SK-N-SH (cell line): ENCODE results near the gene PDLIM4. TPM values are rescaled to one million over a fixed set of nuclear protein-coding genes. Genes with fewer than 3 reads are reported as not detected.
A peak's percentile ranks its signal among the peaks of the same experiment; 100 is the strongest.

Source experiments
- CTCF ChIA-PET: fragments of 300-600, 350-600 bp; formaldehyde crosslinking; extraction: SDS; loops from one replicate; lab custom pipeline; 2021; lab: Yijun Ruan, JAX
- POLR2A ChIA-PET: fragments of 350-600 bp; sonication (Branson Sonifier 250); formaldehyde crosslinking; extraction: SDS; loops from one replicate; lab custom pipeline; 2020; ENCODE audit warnings: antibody characterized with exemption, inconsistent platforms; lab: Yijun Ruan, JAX
- DNase-seq: peaks from one replicate; pipeline ENCODE4 v3.0.0; 2012
- H2AFZ ChIP-seq: fragments of 200-600 bp; sonication (generic); 2 replicates; pipeline ENCODE4 v1.8.1; 2016; ENCODE audit warnings: antibody characterized with exemption, mild to moderate bottlenecking, low read depth
- H3F3A ChIP-seq: fragments of 200-600 bp; sonication (generic); replicated peaks from 2 replicates; pipeline ENCODE3; 2016; ENCODE audit warnings: antibody characterized with exemption, mild to moderate bottlenecking; ENCODE audit not compliant: insufficient read depth
- H3K27ac ChIP-seq, 2 experiments: fragments of 200-500 bp in 1 of 2; fragments of 200-600 bp in 1 of 2; sonication (Bioruptor generic) in 1 of 2; sonication (generic), shearing (Covaris generic) in 1 of 2; 2 replicates each; pipeline versions ENCODE4 v1.5.1 to v1.6.1; 2014 to 2016; ENCODE audit warnings: low read depth in 2 of 2, inconsistent platforms in 1 of 2, low read length in 1 of 2, mild to moderate bottlenecking in 1 of 2, mixed read lengths in 1 of 2
- H3K27me3 ChIP-seq: fragments of 200-600 bp; sonication (generic), shearing (Covaris generic); 2 replicates; pipeline ENCODE4 v1.6.1; 2016; ENCODE audit warnings: mixed run types; ENCODE audit not compliant: insufficient read depth
- H3K36me3 ChIP-seq, 2 experiments: fragments of 200-500 bp in 1 of 2; fragments of 200-600 bp in 1 of 2; sonication (Bioruptor generic) in 1 of 2; sonication (generic) in 1 of 2; replicated peaks in 1 of 2; 2 replicates each; pipeline versions ENCODE3 to v1.5.1; 2014 to 2016; ENCODE audit warnings: low read length in 1 of 2, mild to moderate bottlenecking in 1 of 2; ENCODE audit not compliant: insufficient read depth in 2 of 2, control insufficient read depth in 1 of 2
- H3K4me1 ChIP-seq, 2 experiments: fragments of 200-500 bp in 1 of 2; fragments of 200-600 bp in 1 of 2; sonication (Bioruptor generic) in 1 of 2; sonication (generic), shearing (Covaris generic) in 1 of 2; 2 replicates each; pipeline versions ENCODE4 v1.5.1 to v1.6.1; 2014 to 2016; ENCODE audit warnings: low read depth in 1 of 2, low read length in 1 of 2, mixed run types in 1 of 2; ENCODE audit not compliant: insufficient read depth in 2 of 2, control insufficient read depth in 1 of 2
- H3K4me2 ChIP-seq: fragments of 200-600 bp; sonication (generic), shearing (Covaris generic); 2 replicates; pipeline ENCODE4 v1.6.1; 2017; ENCODE audit warnings: mixed run types
- H3K4me3 ChIP-seq, 2 experiments: fragments of 200-500 bp in 1 of 2; fragments of 200-600 bp in 1 of 2; sonication (Bioruptor generic) in 1 of 2; sonication (generic), shearing (Covaris generic) in 1 of 2; 2 replicates each; pipeline versions ENCODE4 v1.5.1 to v1.8.1; 2014 to 2016; ENCODE audit warnings: low read depth in 2 of 2, inconsistent platforms in 1 of 2, low read length in 1 of 2, mild to moderate bottlenecking in 1 of 2, mixed read lengths in 1 of 2, moderate library complexity in 1 of 2
- H3K79me2 ChIP-seq: fragments of 200-600 bp; sonication (generic); 2 replicates; pipeline ENCODE4 v1.8.1; 2017; ENCODE audit warnings: mild to moderate bottlenecking; ENCODE audit not compliant: insufficient read depth
- H3K9ac ChIP-seq: fragments of 200-600 bp; sonication (generic); 2 replicates; pipeline ENCODE4 v1.6.1; 2017; ENCODE audit warnings: mixed run types
- H3K9me2 ChIP-seq: fragments of 200-600 bp; sonication (generic); 2 replicates; pipeline ENCODE4 v1.6.1; 2017; ENCODE audit warnings: mixed run types
- H3K9me3 ChIP-seq: fragments of 200-600 bp; sonication (generic); 2 replicates; pipeline ENCODE4 v1.6.1; 2017; ENCODE audit warnings: mixed run types, mild to moderate bottlenecking, moderate library complexity
- H4K20me1 ChIP-seq: fragments of 200-600 bp; sonication (generic); 2 replicates; pipeline ENCODE4 v1.6.1; 2017; ENCODE audit warnings: mild to moderate bottlenecking, mixed run types; ENCODE audit not compliant: insufficient read depth
- CHD2 ChIP-seq: fragments of 150-350 bp; IDR thresholded peaks from 2 replicates; pipeline ENCODE4 v1.6.1; 2018; ENCODE audit warnings: low read length; ENCODE audit not compliant: partially characterized antibody
- CTCF ChIP-seq: fragments of 200-600 bp; sonication (generic); IDR thresholded peaks from 2 replicates; pipeline ENCODE4 v1.6.1; 2017; ENCODE audit warnings: antibody characterized with exemption, mild to moderate bottlenecking, moderate library complexity
- ELF1 ChIP-seq: IDR thresholded peaks from 2 replicates; pipeline ENCODE4 v1.4.0; 2012
- EP300 ChIP-seq, 2 experiments: IDR thresholded peaks; 2 replicates each; pipeline versions ENCODE4 v1.4.0 to v1.6.1; 2012; ENCODE audit warnings: borderline replicate concordance in 1 of 2, low read depth in 1 of 2, low read length in 1 of 2
- EZH2phosphoT487 ChIP-seq: fragments of 200-600 bp; sonication (generic); IDR thresholded peaks from 2 replicates; pipeline ENCODE4 v1.6.1; 2017; ENCODE audit warnings: low read depth, mixed run types, mild to moderate bottlenecking, antibody characterized with exemption, moderate library complexity, borderline replicate concordance
- FOXM1 ChIP-seq: IDR thresholded peaks from 2 replicates; pipeline ENCODE4 v1.4.0; 2012; ENCODE audit warnings: low read depth, mild to moderate bottlenecking
- GABPA ChIP-seq: IDR thresholded peaks from 2 replicates; pipeline ENCODE4 v1.4.0; 2012; ENCODE audit warnings: low read depth, mild to moderate bottlenecking
- GATA2 ChIP-seq: sonication (generic); formaldehyde crosslinking; IDR thresholded peaks from 2 replicates; pipeline ENCODE4 v1.5.0; 2020; ENCODE audit warnings: mild to moderate bottlenecking, missing genetic modification reagents
- MAX ChIP-seq: IDR thresholded peaks from 2 replicates; pipeline ENCODE4 v1.4.0; 2012; ENCODE audit warnings: low read depth
- MEF2A ChIP-seq: IDR thresholded peaks from 2 replicates; pipeline ENCODE4 v1.4.0; 2012; ENCODE audit warnings: low read depth, borderline replicate concordance
- MXI1 ChIP-seq: IDR thresholded peaks from 2 replicates; pipeline ENCODE4 v1.6.1; 2012; ENCODE audit warnings: mild to moderate bottlenecking, low read depth, low read length, improper control_type of control experiment
- NFIC ChIP-seq: IDR thresholded peaks from 2 replicates; pipeline ENCODE4 v1.4.0; 2012; ENCODE audit warnings: borderline replicate concordance
- PBX3 ChIP-seq: IDR thresholded peaks from 2 replicates; pipeline ENCODE4; 2012
- RAD21 ChIP-seq: IDR thresholded peaks from 2 replicates; pipeline ENCODE4 v1.6.1; 2012; ENCODE audit warnings: mild to moderate bottlenecking, low read length
- RCOR1 ChIP-seq: fragments of 150-350 bp; IDR thresholded peaks from 2 replicates; pipeline ENCODE4 v1.6.1; 2017; ENCODE audit warnings: antibody characterized with exemption, low read length
- RFX5 ChIP-seq: IDR thresholded peaks from 2 replicates; pipeline ENCODE4 v1.6.1; 2012; ENCODE audit warnings: mild to moderate bottlenecking, improper control_type of control experiment, low read length
- SIN3A ChIP-seq: IDR thresholded peaks from 2 replicates; pipeline ENCODE4 v1.6.1; 2012; ENCODE audit warnings: low read depth, mild to moderate bottlenecking, low read length, moderate library complexity, borderline replicate concordance
- SMC3 ChIP-seq: IDR thresholded peaks from 2 replicates; pipeline ENCODE4 v1.6.1; 2012; ENCODE audit warnings: low read depth, low read length, improper control_type of control experiment
- TCF12 ChIP-seq: IDR thresholded peaks from 2 replicates; pipeline ENCODE4 v1.4.0; 2012
- USF1 ChIP-seq: IDR thresholded peaks from 2 replicates; pipeline ENCODE4 v1.4.0; 2012; ENCODE audit warnings: low read depth, borderline replicate concordance
- USF2 ChIP-seq: fragments of 150-350 bp; IDR thresholded peaks from 2 replicates; pipeline ENCODE4 v1.6.1; 2017; ENCODE audit warnings: antibody characterized with exemption, low read length, low read depth, borderline replicate concordance
- YY1 ChIP-seq: IDR thresholded peaks from 2 replicates; pipeline ENCODE4 v1.4.0; 2012; ENCODE audit warnings: low read depth, mild to moderate bottlenecking
- ZBTB33 ChIP-seq: IDR thresholded peaks from 2 replicates; pipeline ENCODE4 v1.4.0; 2012; ENCODE audit warnings: low read depth, borderline replicate concordance
- WGBS: methylation state at CpG from one replicate; pipeline ENCODE4 v1.1.6; 2017; ENCODE audit warnings: low lambda C conversion rate; 5-methylcytosine and 5-hydroxymethylcytosine counted together
- polyA plus RNA-seq, 3 experiments: library from polyadenylated mRNA; depleted of rRNA; stranded (reverse); fragments of >200 nt; gene quantifications; 2 replicates each; pipeline ENCODE4 v1.2.3, GENCODE V29; 2012

PDLIM4 gene
- polyA plus RNA-seq, 1 of the 3 experiments (the other 2 are of a cell fraction) = 57.1 TPM

GRCh38 chr5:132215329-132215728 is 42.2 kb upstream of the PDLIM4 start:
- Histone ChIP-seq H3F3A (no peaks in the 10 kb centered on the region), H4K20me1 (no peaks in the 10 kb centered on the region), H3K9me3 (no peaks in the 10 kb centered on the region), H3K9ac (peak overlapping the region; percentile 25; the same call in 1 of the 2 replicates), H3K9me2 (no peaks in the 10 kb centered on the region), H3K27ac (peak overlapping the region; percentile 76 to 77), H3K4me1 (peaks cover 7 to 11% of the 10 kb centered on the region in 2 experiments; a peak in 3 of 4 replicates), H3K79me2 (peaks cover 5% of the 10 kb centered on the region; the same call in 1 of the 2 replicates), H2AFZ (no peak overlapping the region; the same call in 1 of the 2 replicates), H3K27me3 (no peaks in the 10 kb centered on the region), H3K36me3 (peaks cover 15 to 17% of the 10 kb centered on the region in 2 experiments), H3K4me2 (peak overlapping the region; percentile 40; the same call in 1 of the 2 replicates)
- ChIA-PET POLR2A (interaction anchor here (1.1 to 1.2 kb wide), 3 partner anchors 10 to 78 kb away, joined by 3 to 6 read pairs (median 4); partner anchors contain the start of gene P4HA2), CTCF (interaction anchor here (0.8 to 1.9 kb wide), 7 partner anchors 11 to 151 kb away, joined by 3 to 7 read pairs (median 5); partner anchors contain the start of gene P4HA2)
- no CpG with 5 or more reads among the region's 5 CpGs for WGBS
- peak; percentile 81 for DNase-seq
- TF ChIP-seq FOXM1 (no peak), EZH2phosphoT487 (no peak), NFIC (peak; percentile 86), USF2 (peak; percentile 28; the same call in 1 of the 2 replicates), EP300 (IDR thresholded peaks at IDR 0.05; ENCODE audit: borderline replicate concordance in 1 of 2, low read depth in 1 of 2, low read length in 1 of 2) (peak in 1 of 2 experiments; percentile 52; a peak in 1 of 4 replicates), CHD2 (peak; percentile 71), ZBTB33 (no peak), RCOR1 (peak; percentile 33; the same call in 1 of the 2 replicates), CTCF (no peak), PBX3 (peak; percentile 61), GABPA (no peak), RFX5 (no peak), GATA2 (CRISPR knock-in tag) (no peak), SIN3A (no peak), YY1 (0 out of 2 replicates have a peak, but pooled peaks have one; percentile 15), MAX (peak; percentile 93), MEF2A (no peak), SMC3 (peak; percentile 8; the same call in 1 of the 2 replicates), USF1 (peak; percentile 47; the same call in 1 of the 2 replicates), RAD21 (no peak), MXI1 (peak; percentile 61), ELF1 (no peak), TCF12 (peak; percentile 81)
- TF ChIP-seq, all 33 proteins: peak for 12
- H3K4me3 ChIP-seq = no peak overlapping the region
